Hematopoietic multipotent progenitor cell treated with erythropoietin and hydrocortisone succinate and interleukin-3 and kit ligand, for 17 days (in vitro differentiated cells): ENCODE results near the gene ZRANB3.
"Not testable (repeated sequence)": the region's sequence is repeated elsewhere in the genome, so short reads cannot be mapped to it uniquely, and the experiment has no call there.

ENCODE experiments used
- DNase-seq: peaks from one replicate; pipeline ENCODE4 v3.0.0-alpha.2; 2015; ENCODE audit warnings: low spot score

ZRANB3 gene

DNA sequence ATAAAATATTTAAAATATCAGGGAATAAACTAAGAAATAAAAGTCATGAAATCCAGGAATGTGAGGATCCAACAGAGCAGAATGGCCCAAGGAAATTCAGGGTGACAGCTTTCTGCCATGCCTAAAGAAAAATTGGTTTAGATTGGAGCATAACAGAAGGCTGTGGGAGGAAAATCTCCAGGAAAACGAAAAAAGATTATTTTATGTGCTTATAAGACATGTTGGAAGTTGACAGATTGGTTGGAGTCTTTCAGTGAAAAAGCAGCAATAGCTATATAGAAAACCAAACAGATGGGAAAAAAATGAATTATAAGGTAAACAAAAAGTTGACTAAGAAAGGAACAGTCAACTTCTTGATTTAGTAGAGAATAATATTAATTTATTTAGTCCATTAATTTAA lies 203.9 kb downstream of the ZRANB3 start:
- no peak for DNase-seq

- no peak for DNase-seq
Measured at GRCh38 chr2:135320465-135321355, 210.3 kb downstream of the ZRANB3 start.

- no peak for DNase-seq
Measured at GRCh38 chr2:135318808-135319207, 212.2 kb downstream of the ZRANB3 start.

- DNase-seq: no peak
Measured at GRCh38 chr2:135317375-135317774, 213.6 kb downstream of the ZRANB3 start.

DNA sequence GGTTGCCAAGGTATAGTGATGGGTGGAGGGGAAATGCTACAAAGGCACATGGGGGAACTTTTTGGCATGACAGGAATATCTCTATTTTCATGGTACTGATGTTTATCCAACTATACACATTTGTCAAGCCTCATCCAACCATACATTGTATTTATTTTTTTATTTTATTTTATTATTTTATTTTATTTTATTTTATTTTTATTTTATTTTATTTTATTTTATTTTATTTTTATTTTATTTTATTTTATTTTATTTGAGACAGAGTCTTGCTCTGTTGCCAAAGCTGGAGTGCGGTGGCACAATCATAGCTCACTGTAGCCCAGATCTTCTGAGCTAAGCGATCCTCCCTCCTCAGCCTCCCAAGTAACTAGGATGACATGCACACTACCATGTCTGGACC lies 219.1 kb downstream of the ZRANB3 start:
- DNase-seq: no peak

- DNase-seq: no peak
Measured at GRCh38 chr2:135311268-135311667, 219.8 kb downstream of the ZRANB3 start.

GRCh38 chr2:135304694-135305093 lies 226.3 kb downstream of the ZRANB3 start:
- DNase-seq: no peak

- no peak for DNase-seq
Measured at GRCh38 chr2:135299658-135300244, 231.3 kb downstream of the ZRANB3 start.

DNA sequence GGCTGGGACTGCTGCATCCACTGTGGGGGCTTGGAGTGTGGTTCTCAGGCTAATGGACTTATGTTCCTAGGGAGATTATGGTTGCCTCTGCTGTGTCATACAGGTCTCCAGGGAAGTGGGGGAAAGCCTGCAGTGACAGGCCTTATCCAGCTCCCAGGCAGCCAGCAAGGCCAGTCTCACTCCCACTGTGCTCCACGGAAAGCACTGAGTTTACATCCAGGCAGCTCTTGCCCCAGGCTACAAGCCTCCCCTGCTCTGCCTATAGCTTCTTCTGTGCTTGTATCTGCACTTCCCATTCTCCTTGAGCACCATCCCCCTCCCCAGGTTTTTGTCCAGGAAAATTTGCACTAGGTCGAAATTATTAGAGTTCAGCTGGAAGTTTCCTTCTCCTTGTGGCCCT lies 231.9 kb downstream of the ZRANB3 start:
- DNase-seq: no peak

DNA sequence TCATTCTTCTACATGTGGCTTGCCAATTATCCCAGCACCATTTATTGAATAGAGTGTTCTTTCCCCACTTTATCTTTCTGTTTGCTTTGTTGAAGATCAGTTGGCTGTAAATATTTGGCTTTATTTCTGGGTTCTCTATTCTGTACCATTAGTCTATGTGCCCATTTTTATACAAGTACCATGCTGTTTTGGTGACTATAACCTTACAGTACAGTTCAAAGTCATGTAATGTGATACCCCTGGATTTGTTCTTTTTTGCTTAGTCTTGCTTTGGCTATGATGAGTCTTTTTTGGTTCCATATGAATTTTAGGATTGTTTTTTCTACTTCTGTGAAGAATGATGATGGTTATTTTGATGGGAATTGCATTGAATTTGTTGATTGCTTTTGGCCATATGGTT lies 243.9 kb downstream of the ZRANB3 start:
- DNase-seq: not testable (repeated sequence)

DNA sequence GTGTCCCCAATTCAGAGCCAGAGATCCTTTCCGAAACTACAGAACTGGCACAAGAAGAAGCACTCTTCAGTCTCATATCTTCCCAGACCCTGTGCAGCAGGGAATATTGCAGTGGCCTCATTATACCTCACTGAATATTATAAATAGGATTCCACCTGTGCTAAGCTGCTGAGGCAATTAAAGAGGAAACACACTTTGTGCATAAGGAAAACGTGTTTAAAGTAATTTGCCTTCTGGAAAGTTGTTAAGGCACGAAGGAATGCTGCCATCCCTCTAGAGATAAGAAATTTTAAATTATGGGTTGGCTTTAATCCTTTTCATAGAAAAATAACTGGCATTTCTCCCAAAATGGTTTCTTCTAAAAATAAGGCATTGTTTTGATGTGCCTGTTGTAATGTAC lies 245.6 kb downstream of the ZRANB3 start:
- no peak for DNase-seq

DNA sequence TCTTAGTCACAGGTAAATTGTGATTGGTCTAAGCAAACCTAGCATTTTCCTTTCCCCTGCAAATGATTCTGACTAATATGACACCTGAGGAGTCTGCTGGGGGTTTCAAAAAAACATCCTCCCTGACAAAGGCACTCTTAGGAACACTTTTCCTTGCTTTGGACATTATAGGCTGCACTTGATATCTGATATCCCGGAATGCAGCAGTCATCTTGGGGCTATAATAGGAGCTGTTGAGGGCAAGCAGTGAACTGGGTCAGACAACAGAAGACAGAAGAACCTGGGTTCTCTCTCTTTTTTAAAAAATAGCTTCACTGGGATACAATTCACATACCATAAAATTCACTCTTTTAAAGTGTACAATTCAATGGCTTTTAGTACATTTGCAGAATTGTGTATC lies 249.6 kb downstream of the ZRANB3 start:
- no peak for DNase-seq

- no peak for DNase-seq
Measured at GRCh38 chr2:135279209-135279608, 251.8 kb downstream of the ZRANB3 start.

- DNase-seq: no peak
Measured at GRCh38 chr2:135276525-135276924, 254.5 kb downstream of the ZRANB3 start.

- no peak for DNase-seq
Measured at GRCh38 chr2:135271006-135271405, 260.0 kb downstream of the ZRANB3 start.

DNA sequence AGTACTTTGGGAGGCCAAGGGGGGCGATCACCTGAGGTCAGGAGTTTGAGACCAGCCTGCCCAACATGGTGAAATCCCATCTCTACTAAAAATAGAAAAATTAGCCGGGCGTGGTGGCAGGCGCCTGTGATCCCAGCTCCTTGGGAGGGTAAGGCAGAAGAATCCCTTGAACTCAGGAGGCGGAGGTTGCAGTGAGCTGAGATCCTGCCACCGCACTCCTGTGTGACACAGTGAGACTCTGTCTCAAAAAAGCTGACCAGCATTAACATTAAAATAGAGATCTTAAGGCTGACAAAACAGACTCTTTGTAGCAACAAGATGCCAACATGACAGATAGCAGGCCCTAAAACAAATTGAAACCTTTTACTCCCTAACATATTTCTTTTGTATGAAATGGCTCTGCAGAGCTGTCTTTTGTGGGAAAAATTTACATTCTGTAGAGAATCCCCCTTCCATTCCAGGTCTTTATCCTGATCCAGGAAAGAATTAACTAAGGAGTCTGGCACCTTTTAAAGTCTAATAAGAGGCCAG lies 265.0 kb downstream of the ZRANB3 start:
- DNase-seq: no peak

DNA sequence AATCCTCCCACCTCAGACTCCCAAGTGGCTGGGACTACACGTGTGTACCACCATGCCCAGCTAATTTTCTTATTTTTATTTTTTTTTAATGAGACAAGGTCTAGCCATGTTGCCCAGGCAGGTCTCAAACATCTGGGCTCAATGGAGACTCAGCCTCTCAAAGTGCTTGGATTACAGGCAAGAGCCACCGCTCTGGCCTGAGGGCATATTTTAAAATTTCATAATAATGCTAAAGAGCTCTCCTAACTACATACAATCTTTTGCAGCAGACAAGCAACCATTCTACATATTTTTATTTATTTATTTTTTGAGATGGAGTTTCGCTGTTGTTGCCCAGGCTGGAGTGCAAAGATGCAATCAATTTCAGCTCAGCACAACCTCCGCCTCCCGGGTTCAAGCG lies 271.9 kb downstream of the ZRANB3 start:
- DNase-seq: no peak

DNA sequence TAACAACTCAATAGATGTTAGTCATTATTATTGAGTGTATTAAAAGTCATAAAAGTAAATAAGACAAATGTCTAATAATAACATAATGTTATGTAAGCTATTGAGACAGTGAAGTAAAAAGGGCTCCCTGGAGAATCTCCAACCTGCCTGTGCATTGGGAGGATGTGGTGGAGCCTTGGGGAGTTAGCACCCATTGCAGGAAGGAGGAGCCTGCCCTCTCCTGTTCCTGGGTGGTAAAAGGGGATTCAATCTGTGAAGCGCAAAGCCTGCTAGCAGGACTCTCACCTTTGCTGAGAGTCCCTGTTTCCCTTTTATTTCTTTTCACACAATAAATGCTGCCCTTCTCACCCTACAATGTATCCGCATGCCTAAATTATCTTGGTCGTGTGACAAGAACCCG lies 272.8 kb downstream of the ZRANB3 start:
- no peak for DNase-seq

- no peak for DNase-seq
Measured at GRCh38 chr2:135257383-135258090, 273.5 kb downstream of the ZRANB3 start.

- no peak for DNase-seq
Measured at GRCh38 chr2:135256531-135257260, 274.3 kb downstream of the ZRANB3 start.

- no peak for DNase-seq
Measured at GRCh38 chr2:135255208-135255607, 275.8 kb downstream of the ZRANB3 start.

GRCh38 chr2:135252805-135253458 lies 278.1 kb downstream of the ZRANB3 start:
- DNase-seq: no peak
